B cell (primary cell): Measurements from ENCODE around the gene GTF2IRD1. TPM values are rescaled to one million over a fixed set of nuclear protein-coding genes. Genes with fewer than 3 reads are reported as not detected.

Experiments used
- ATAC-seq: fragments of 200-7000 bp; cut with Tn5 transposase; one replicate; pipeline ENCODE4 v1.10.0; 2021; ENCODE audit warnings: low read depth, mild to moderate bottlenecking, moderate number of reproducible peaks, moderate library complexity
- CTCF ChIA-PET: fragments of 350-600 bp; sonication (Branson Sonifier 250); formaldehyde crosslinking; loops from one replicate; lab custom pipeline; 2021; ENCODE audit warnings: antibody characterized with exemption, inconsistent platforms; lab: Charles Lee
- POLR2A ChIA-PET: fragments of 350-600 bp; sonication (Branson Sonifier 250); formaldehyde crosslinking; loops from one replicate; lab custom pipeline; 2021; ENCODE audit warnings: antibody characterized with exemption; lab: Charles Lee
- DNase-seq: peaks from one replicate; pipeline ENCODE4 v3.0.0; 2013
- H2AFZ ChIP-seq: 2 replicates; pipeline ENCODE4 v1.6.1; 2012; ENCODE audit warnings: mild to moderate bottlenecking, low read depth, low read length; ENCODE audit not compliant: insufficient read depth, poor library complexity, severe bottlenecking
- H3K27ac ChIP-seq, 2 donors: 1 replicate in 1 of 2; 2 replicates in 1 of 2; pipeline ENCODE4 v1.5.1; 2012 to 2013; ENCODE audit warnings: low read length in 2 of 2, mild to moderate bottlenecking in 2 of 2, moderate library complexity in 1 of 2
- H3K27me3 ChIP-seq, 4 experiments: fragments of 200-600 bp in 1 of 4; sonication (generic) in 1 of 4; replicated peaks in 1 of 4; 1 replicate in 2 of 4; 2 replicates in 2 of 4; pipeline versions ENCODE4 v1.6.1 to v1.7.0; 2013 to 2016; ENCODE audit warnings: low read length in 3 of 4, mild to moderate bottlenecking in 2 of 4, mixed read lengths in 1 of 4, moderate library complexity in 1 of 4; ENCODE audit not compliant: insufficient read depth in 4 of 4, control insufficient read depth in 3 of 4; ENCODE audit errors: control extremely low read depth in 1 of 4
- H3K36me3 ChIP-seq, 2 experiments: replicated peaks in 1 of 2; 1 replicate in 1 of 2; 2 replicates in 1 of 2; pipeline versions ENCODE4 v1.6.1 to v1.7.1; 2013; ENCODE audit warnings: low read length in 1 of 2; ENCODE audit not compliant: insufficient read depth in 2 of 2, control insufficient read depth in 1 of 2; ENCODE audit errors: control extremely low read depth in 1 of 2, extremely low read depth in 1 of 2
- H3K4me1 ChIP-seq, 2 donors: fragments of 200-600 bp in 1 of 2; sonication (generic) in 1 of 2; 1 replicate in 1 of 2; 2 replicates in 1 of 2; pipeline versions ENCODE4 v1.5.1 to v1.6.1; 2013 to 2017; ENCODE audit warnings: low read length in 2 of 2; ENCODE audit not compliant: control insufficient read depth in 2 of 2, insufficient read depth in 2 of 2
- H3K4me2 ChIP-seq: replicated peaks from 2 replicates; pipeline ENCODE3; 2012; ENCODE audit warnings: mild to moderate bottlenecking, low read depth, low read length; ENCODE audit not compliant: poor library complexity, severe bottlenecking
- H3K4me3 ChIP-seq, 5 experiments: fragments of 200-600 bp in 1 of 5; sonication (generic) in 1 of 5; 1 replicate in 3 of 5; 2 replicates in 2 of 5; pipeline versions ENCODE4 v1.5.1 to v1.7.0; 2011 to 2016; ENCODE audit warnings: low read length in 4 of 5, mild to moderate bottlenecking in 4 of 5, low read depth in 2 of 5, control low read depth in 1 of 5, moderate library complexity in 1 of 5; ENCODE audit not compliant: insufficient read depth in 1 of 5; ENCODE audit errors: control extremely low read depth in 1 of 5, extremely low read depth in 1 of 5
- H3K79me2 ChIP-seq: fragments of 200-600 bp; sonication (generic); one replicate; pipeline ENCODE4 v1.6.0; 2016; ENCODE audit warnings: low read length; ENCODE audit not compliant: control insufficient read depth, insufficient read depth
- H3K9ac ChIP-seq: fragments of 200-600 bp; sonication (generic); 2 replicates; pipeline ENCODE4 v1.6.1; 2017; ENCODE audit warnings: mild to moderate bottlenecking, low read length, moderate library complexity
- H3K9me3 ChIP-seq, 3 donors: one replicate each; pipeline versions ENCODE4 v1.6.1 to v1.7.1; 2013; ENCODE audit warnings: low read length in 2 of 3; ENCODE audit not compliant: control insufficient read depth in 2 of 3, insufficient read depth in 1 of 3; ENCODE audit errors: control extremely low read depth in 1 of 3
- H4K20me1 ChIP-seq: 2 replicates; pipeline ENCODE4 v1.6.0; 2012; ENCODE audit warnings: mild to moderate bottlenecking, low read length; ENCODE audit not compliant: insufficient read depth, control insufficient read depth, poor library complexity, severe bottlenecking
- H3K27ac Mint-ChIP-seq: one replicate; pipeline ENCODE4 v1.8.0; 2021; ENCODE audit warnings: mixed read lengths
- H3K27me3 Mint-ChIP-seq: one replicate; pipeline ENCODE4 v1.8.0; 2021; ENCODE audit warnings: mixed read lengths
- H3K4me1 Mint-ChIP-seq: one replicate; pipeline ENCODE4 v1.8.0; 2021; ENCODE audit warnings: mixed read lengths
- H3K4me3 Mint-ChIP-seq: one replicate; pipeline ENCODE4 v1.8.0; 2021; ENCODE audit warnings: mixed read lengths
- H3K9me3 Mint-ChIP-seq: one replicate; pipeline ENCODE4 v1.8.0; 2022; ENCODE audit warnings: mixed read lengths; ENCODE audit not compliant: insufficient read depth
- CTCF ChIP-seq: fragments of 200-600 bp; IDR thresholded peaks from one replicate; pipeline ENCODE4 v1.8.0; 2022; ENCODE audit warnings: antibody characterized with exemption, mild to moderate bottlenecking
- EZH2 ChIP-seq: IDR thresholded peaks from 2 replicates; pipeline ENCODE4 v1.6.1; 2012; ENCODE audit warnings: borderline replicate concordance, low read depth, mild to moderate bottlenecking, moderate library complexity, low read length; ENCODE audit not compliant: insufficient read depth, poor library complexity, severe bottlenecking
- WGBS: methylation state at CpG from one replicate; pipeline ENCODE4 v1.1.5; 2013; ENCODE audit warnings: missing lambda C conversion rate; ENCODE audit not compliant: insufficient coverage; 5-methylcytosine and 5-hydroxymethylcytosine counted together
- intact Hi-C: fragments of 100-400 bp; cut with micrococcal nuclease; formaldehyde crosslinking; loops from one replicate; pipeline ENCODE4 v1.10.0; 2022
- polyA plus RNA-seq: library from polyadenylated mRNA; depleted of rRNA; stranded (reverse); fragments of >200 nt; gene quantifications from 2 replicates; pipeline ENCODE4 v1.2.3, GENCODE V29; 2012
- total RNA-seq, 2 donors: library from RNA; stranded (reverse); fragments of 120-200 nt in 1 of 2; gene quantifications; 1 replicate in 1 of 2; 2 replicates in 1 of 2; pipeline versions ENCODE4 v1.2.3 to v1.2.4, GENCODE V29; 2013 to 2022

GTF2IRD1 gene
- total and polyA plus RNA-seq, 2 donors (not counting 1 experiment from before 2014, with no cell fraction given), result 0.45 to 2.2 TPM

DNA sequence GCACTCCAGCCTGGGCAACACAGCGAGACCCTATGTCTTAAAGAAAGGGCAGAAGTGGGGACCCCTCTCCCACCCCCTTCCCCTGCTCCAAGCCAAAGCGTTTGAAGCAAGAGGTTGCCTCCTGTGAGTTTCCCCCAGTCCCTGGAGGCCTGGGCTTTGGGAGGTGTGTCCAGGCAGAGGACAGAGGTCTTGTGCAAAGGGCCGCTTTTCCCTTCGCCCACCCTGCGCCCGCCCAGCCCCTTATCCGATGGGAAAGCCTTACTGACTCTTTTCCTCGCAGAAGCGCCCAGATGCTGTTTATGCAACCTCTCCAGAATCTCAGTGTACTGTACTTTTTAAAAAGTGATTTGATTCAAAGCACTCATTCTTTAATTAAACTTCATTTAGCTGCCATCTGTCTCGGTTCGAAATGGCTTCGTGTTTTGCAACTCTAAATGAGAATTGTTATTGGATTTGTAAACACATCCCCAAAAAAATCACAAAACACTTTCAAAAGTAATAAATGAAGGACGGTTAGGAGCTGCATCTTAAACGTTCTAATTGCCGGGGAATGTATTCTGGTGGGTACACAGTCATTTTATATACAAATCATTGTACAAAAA lies 153.3 kb downstream of the GTF2IRD1 start:
- H4K20me1 ChIP-seq, result no peaks in the 10 kb centered on the region
- H3K27ac Mint-ChIP-seq, result no peak overlapping the region
- no peak overlapping the region for H3K27ac ChIP-seq
- no peaks in the 10 kb centered on the region for H3K27me3 ChIP-seq
- peak overlapping the region; percentile 58 for H3K9ac ChIP-seq
- peak overlapping the region; percentile 82 for H2AFZ ChIP-seq
- H3K79me2 ChIP-seq, result no peaks in the 10 kb centered on the region
- peak overlapping the region in 4 of 5 experiments; percentile 40 to 61 (median 50) for H3K4me3 ChIP-seq
- H3K9me3 ChIP-seq, result no peaks in the 10 kb centered on the region
- H3K4me2 ChIP-seq, result peak overlapping the region; percentile 88
- H3K27me3 Mint-ChIP-seq, result no peaks in the 10 kb centered on the region
- H3K9me3 Mint-ChIP-seq, result no peaks in the 10 kb centered on the region
- intact Hi-C loops, result no loop called here
- TF ChIP-seq EZH2 (no peak), CTCF (no peak)
- no peak for ATAC-seq
- DNase-seq, result no peak
- ChIA-PET POLR2A (interaction anchor here (0.7 kb wide), 2 partner anchors 11 to 19 kb away, joined by 3 to 8 read pairs; no protein-coding TSS in a partner anchor), CTCF (interaction anchor here (1.1 kb wide), 1 partner anchor 9 kb away, joined by 4 read pairs; no protein-coding TSS in a partner anchor)
- H3K4me1 ChIP-seq, result peaks cover 9 to 14% of the 10 kb centered on the region in 2 donors
- H3K4me1 Mint-ChIP-seq, result peaks cover 15% of the 10 kb centered on the region
- 47% methylated on average over 2 of the region's 15 CpGs for WGBS
- H3K36me3 ChIP-seq, result no peaks in the 10 kb centered on the region
- peak overlapping the region; percentile 80 for H3K4me3 Mint-ChIP-seq
